NK-92 treated with Interleukin-12 subunit alpha and Interleukin-12 subunit beta, amount 100 ng/mL, for 24 hours (cell line): Measurements from ENCODE around the gene SNX18.
"Not testable (repeated sequence)": the region's sequence is repeated elsewhere in the genome, so short reads cannot be mapped to it uniquely, and the experiment has no call there.

Source experiments
- DNase-seq: peaks from one replicate; lab custom pipeline; 2025; lab: John Stamatoyannopoulos, UW

Gene SNX18, protein sequence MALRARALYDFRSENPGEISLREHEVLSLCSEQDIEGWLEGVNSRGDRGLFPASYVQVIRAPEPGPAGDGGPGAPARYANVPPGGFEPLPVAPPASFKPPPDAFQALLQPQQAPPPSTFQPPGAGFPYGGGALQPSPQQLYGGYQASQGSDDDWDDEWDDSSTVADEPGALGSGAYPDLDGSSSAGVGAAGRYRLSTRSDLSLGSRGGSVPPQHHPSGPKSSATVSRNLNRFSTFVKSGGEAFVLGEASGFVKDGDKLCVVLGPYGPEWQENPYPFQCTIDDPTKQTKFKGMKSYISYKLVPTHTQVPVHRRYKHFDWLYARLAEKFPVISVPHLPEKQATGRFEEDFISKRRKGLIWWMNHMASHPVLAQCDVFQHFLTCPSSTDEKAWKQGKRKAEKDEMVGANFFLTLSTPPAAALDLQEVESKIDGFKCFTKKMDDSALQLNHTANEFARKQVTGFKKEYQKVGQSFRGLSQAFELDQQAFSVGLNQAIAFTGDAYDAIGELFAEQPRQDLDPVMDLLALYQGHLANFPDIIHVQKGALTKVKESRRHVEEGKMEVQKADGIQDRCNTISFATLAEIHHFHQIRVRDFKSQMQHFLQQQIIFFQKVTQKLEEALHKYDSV

GRCh38 chr5:54517512-54518145 lies at the start of gene SNX18:
SNX18 (plus strand) TSS chr5:54517759; CDS start chr5:54517953, 194 bp downstream.
- DNase-seq = peak; percentile 89

DNA sequence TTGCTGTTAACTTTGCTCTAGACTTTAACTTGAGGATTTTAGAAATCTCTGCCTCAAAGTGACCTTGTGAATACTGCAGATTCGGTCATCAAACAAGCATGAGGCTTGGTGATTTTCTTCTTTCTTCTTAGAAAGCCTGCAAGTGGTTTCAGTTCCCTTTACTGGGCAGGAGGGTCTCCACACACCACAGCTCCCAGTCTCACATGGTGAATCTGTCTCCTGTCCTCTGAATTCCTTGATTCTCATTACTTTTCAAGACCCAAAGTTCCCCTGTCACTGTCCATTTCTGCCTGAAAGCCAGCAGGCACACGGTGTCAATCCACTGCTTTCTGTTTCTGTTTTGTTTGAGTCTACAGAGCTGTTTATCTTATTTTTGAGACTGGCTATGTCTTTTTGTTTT lies 47.9 kb upstream of the SNX18 start:
- DNase-seq = no peak

DNA sequence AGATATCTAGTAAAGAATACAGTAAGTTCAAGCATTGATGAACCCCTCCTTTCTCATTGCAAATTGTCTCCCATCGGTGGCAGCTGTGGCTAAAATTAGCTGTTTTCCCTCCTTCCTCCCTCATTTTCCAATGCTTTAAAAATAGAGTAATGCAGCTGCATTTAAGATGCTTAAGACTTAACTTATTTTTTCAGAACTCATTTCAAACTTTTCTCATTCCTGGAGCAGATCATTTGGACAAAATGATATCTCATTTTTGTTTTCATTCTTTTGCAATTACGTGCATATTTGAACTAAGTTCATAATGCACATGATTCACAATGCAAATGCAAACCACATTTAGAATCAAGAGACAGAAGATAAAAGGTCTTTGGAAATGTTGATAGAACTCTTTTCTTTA lies 47.4 kb upstream of the SNX18 start:
- no peak for DNase-seq

DNA sequence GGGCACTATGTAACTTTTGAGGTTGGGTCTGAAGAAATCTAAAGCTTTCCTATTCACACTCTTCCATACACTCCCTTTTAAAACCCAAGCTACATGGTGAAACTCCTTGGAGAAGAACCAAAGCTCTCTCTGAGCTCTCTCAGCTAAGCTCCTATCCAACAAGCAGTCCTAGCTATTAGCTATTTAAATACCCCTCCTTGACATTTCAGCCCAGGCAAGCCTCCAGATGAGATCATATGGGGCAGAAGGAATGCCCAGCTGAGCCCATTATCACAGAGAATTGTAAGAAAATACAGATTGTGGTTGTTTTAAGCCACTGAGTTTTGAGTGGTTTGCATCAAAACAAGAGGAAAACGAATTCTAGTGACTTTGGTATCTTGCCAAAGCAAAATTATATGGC lies 46.9 kb upstream of the SNX18 start:
- no peak for DNase-seq

DNA sequence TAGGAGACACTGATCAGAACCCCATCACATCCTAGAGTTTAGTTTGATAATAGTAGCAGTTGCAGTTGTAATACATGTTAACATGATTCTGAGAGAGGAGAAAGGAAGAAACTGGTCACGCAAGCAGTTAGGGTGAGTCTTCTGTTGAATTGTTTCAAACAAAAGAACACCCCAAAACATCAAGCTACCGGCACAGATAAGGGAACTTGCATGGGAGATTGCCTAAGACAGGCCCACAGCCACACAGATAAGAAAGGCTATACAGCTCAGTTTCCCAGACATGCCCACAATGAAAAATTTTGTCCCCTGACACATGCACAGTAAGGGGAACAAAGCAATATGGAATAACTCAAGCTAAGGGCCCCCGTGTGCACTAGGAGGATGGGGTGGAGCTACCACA lies 46.2 kb upstream of the SNX18 start:
- no peak for DNase-seq

- no peak for DNase-seq
Observed at GRCh38 chr5:54476682-54477081, 40.9 kb upstream of the SNX18 start.

DNA sequence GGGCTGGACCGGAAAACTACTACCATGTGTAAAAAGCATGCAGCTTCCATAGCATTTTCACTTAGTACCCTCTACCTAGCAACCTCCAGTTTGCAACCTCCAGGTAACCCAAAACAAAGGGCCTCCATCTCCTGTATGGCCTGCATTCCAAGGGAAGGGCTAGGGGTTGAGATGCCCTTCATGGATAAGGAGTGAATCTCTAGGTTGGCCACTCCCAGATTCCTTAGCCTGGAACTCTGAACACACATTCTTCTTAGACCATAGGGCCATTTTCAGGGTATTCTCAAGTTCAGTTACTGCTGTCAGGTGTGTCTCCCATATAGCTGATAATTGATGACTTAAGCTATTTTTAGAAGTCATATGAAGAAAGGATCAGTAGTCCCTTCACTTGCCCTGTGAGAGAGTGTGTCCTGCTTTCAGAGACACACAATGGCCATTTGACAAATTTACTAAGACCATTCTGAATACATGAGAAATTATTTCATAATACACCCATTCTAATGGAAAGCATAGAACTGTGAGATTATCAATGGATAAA lies 39.5 kb upstream of the SNX18 start:
- DNase-seq = no peak

GRCh38 chr5:54480296-54480695 lies 37.3 kb upstream of the SNX18 start:
- DNase-seq = no peak

DNA sequence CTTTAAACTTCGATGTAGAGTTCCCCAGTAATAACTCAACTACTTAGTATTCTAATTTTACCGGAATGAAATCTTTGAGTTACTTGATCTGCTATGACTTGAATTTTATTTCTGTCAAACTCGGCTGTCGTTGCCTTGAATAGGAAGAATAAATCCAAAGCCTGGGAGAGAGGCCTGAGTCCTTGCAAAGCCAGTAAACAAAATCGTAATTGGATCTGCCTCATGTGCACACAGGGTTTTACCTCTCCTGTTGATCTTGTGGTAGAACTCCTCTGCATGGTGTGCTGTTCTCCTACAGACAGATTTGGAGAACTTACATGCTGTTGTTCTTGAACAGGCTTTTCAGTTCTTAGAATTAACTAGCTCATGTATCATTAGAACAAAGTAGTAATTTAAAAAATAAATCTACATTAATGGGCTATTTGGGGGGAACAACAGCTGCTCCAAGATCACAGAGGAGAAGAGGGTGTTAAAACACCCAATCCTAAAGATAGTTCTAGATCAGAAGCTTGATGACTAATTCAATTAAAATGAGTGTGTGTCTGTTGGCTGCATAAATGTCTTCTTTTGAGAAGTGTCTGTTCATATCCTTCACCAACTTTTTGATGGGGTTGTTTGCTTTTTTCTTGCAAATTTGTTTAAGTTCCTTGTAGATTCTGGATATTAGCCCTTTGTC lies 33.2 kb upstream of the SNX18 start:
- DNase-seq = no peak

DNA sequence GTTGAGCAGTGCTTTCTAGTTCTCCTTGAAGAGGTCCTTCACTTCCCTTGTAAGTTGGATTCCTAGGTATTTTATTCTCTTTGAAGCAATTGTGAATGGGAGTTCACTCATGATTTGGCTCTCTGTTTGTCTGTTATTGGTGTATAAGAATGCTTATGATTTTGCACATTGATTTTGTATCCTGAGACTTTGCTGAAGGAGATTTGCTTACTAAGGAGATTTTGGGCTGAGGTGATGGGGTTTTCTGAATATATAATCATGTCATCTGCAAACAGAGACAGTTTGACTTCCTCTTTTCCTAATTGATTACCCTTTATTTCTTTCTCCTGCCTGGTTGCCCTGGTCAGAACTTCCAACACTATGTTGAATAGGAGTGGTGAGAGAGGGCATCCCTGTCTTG lies 31.9 kb upstream of the SNX18 start:
- not testable (repeated sequence) for DNase-seq

GRCh38 chr5:54489648-54489979 lies 27.9 kb upstream of the SNX18 start:
- not testable (repeated sequence) for DNase-seq

- no peak for DNase-seq
Observed at GRCh38 chr5:54491326-54491725, 26.2 kb upstream of the SNX18 start.

DNA sequence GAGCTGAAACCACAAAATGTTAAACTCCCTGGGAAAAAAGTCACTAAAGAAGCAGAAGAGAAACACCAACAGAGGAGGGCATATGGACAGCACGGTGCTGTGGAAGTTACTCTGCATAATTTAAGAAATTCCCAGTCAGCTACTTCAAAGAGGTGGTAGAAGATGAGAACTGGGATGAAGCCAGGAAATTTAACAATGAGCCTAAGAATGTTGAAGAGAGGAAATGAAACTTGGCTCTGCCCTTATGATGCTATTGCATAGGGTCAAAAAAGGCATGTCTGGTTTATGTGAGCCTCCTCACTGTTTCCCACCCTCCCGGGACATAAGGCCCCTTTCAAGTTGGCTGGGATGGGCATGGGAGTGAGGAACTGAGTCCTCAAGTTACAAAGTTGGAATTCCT lies 25.4 kb upstream of the SNX18 start:
- DNase-seq = no peak

DNA sequence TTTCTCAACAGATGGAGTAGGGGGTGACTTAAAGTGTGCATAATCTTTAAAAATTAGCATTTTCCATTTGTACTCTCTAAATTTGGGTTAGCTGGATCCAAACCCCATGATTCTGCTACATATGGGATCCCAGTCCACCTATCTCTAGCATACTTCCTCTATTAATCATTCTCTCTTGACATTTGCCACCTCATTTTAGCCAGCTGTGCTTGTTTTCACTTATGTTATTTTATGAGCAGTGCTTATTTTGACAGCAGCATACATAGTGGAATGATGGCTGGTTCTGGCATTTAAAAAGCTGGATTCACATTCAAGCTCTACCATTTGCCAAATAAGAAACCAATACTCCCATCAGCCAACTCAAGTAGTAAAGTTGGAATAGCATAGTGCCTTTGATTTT lies 22.5 kb upstream of the SNX18 start:
- no peak for DNase-seq

GRCh38 chr5:54514291-54514690 lies 3.3 kb upstream of the SNX18 start:
- DNase-seq = no peak

DNA sequence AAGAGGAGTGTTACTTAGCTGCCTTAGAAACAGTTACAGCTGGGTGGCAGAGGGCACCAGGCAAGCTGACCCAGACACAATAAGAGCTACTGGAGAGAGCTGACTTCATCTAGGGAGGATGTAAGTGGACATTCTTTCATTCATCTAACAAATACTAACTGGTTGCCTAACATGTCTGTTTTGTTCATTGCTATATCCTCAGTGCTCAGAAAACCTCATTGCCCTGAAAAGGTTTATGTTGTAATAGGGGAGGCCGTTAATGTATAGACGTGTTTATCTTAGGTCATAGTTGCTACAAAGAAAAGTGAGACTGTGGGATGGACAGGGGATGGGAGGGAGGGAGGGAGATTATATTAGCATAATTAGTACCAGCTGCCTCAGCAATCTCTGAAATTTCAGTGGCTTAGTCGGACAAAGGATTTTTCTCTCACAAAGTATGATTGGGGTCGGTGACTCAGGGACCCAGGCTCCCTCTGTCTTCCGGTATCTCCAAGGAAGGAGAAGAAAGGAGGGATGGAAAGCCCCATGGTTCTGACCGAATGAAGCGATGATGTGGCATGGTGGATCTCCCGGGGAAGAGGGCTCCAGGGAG lies 2.6 kb upstream of the SNX18 start:
- DNase-seq = no peak

DNA sequence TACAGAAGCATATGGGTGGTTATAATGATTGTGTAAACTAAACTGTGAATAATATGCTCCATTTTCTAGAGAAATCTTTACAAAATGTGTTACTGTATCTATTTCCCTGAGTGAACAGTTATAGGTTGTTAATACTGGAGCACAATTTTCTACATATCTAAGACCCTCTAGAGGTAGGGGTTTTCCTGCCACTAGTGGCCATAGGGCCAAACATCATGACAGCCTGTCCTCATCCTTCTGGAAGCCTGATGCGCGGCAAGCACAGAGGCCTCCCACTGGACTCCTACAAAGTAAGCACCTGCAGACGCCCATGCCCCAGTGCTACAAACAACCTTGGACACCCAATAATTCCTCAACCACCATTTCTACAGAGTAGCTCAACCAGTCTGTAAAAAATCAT lies 1.9 kb upstream of the SNX18 start:
- DNase-seq = no peak

GRCh38 chr5:54516051-54516655 lies 1.4 kb upstream of the SNX18 start:
- DNase-seq = no peak

DNA sequence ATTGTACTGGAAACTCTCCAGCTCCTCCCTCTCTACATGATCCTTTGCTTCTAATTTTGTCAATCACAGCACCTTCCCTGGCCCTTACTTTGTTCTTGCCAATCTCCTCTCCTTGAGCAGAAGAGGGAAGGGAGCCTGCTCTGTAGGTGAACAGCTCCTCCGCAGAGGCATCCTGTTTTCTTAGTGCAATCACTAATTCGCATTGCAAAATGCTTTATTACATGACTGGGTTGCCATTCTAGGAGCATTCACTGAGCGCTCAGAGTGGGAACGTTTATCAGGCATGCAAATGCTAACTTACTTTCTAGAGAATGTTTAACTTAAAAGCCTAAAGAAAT lies 416 bp upstream of the SNX18 start:
- no peak for DNase-seq

GRCh38 chr5:54518146-54518817 lies 723 bp downstream of the SNX18 start:
- peak; percentile 57 for DNase-seq

GRCh38 chr5:54518818-54519508 lies 1.4 kb downstream of the SNX18 start:
- DNase-seq = no peak
